GM23248 (cell line): ENCODE results near the gene HERC3.

Experiments used
- EZH2 ChIP-seq: fragments of 200-600 bp; sonication (generic); IDR thresholded peaks from 2 replicates; pipeline ENCODE4 v1.6.1; 2018; ENCODE audit warnings: antibody characterized with exemption, mild to moderate bottlenecking; ENCODE audit not compliant: insufficient read depth, poor library complexity, severe bottlenecking
- EZH2phosphoT487 ChIP-seq: fragments of 200-600 bp; sonication (generic); IDR thresholded peaks from 2 replicates; pipeline ENCODE4 v1.6.1; 2018; ENCODE audit warnings: antibody characterized with exemption, moderate library complexity, mild to moderate bottlenecking, low read depth; ENCODE audit not compliant: insufficient read depth

DNA sequence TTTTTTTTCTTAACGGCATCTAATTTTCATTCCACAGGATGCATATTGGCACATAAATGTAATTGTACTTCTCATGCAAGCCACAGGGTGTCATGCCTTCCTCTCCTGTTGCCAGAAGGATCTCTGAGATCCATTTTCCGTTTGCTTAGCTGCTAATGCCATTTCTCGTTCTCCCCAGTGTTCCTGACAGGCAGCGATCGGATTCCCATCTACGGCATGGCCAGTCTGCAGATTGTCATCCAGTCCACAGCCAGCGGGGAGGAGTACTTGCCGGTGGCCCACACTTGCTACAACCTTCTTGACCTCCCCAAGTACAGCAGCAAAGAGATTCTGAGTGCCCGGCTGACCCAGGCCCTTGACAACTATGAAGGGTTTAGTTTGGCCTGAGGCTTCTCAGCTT is 114.3 kb downstream of the HERC3 start:
- no peak for TF ChIP-seq EZH2
- no peak for TF ChIP-seq EZH2phosphoT487
